ENCODE measurements around the gene FBXL20.

DNA sequence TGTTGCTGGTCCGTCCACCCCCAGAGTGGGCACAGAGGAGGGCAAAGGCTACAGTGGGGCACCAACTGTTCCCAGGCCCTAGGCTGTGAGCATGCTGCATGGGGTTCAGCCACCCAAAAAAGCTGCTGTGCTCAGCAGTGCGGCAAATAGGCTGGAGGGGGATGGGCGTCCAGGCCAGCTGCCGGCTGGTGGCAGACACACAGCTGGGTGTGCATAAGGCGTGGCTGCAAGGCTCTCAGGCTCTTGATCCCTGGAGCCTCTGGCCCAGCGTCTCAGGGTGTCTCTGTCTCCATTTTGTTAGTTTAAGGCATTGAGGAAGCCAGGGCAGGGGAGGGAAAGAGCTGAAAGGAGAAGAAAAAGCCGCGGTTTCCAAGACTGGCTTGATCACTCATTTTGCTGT, 192.5 kb downstream of the FBXL20 start:
- no peak for TF ChIP-seq CTCF (conservative IDR thresholded peaks at IDR 0.05; ENCODE audit: low read depth, low read length)
- TF ChIP-seq EZH2phosphoT487 (IDR thresholded peaks at IDR 0.05; ENCODE audit: borderline replicate concordance, low read length) = no peak
- no peak for TF ChIP-seq EZH2 (IDR thresholded peaks at IDR 0.05; ENCODE audit: low read length, unreplicated experiment)
